ENCODE measurements around the gene LRPAP1.
"Not testable (repeated sequence)": the region's sequence is repeated elsewhere in the genome, so short reads cannot be mapped to it uniquely, and the experiment has no call there.

Gene LRPAP1

GRCh38 chr4:3573131-3573530, 40.9 kb upstream of the LRPAP1 start:
- Histone ChIP-seq H3K36me3 (no peaks in the 10 kb centered on the region), H3K27ac (no peak overlapping the region), H3K27me3 (peaks cover 4% of the 10 kb centered on the region), H3K4me3 (ENCODE audit: low read depth in 1 of 2, low read length in 1 of 2) (no peak overlapping the region), H3K9me3 (no peaks in the 10 kb centered on the region), H3K4me1 (ENCODE audit: control insufficient read depth in 1 of 2, insufficient read depth in 1 of 2, low read depth in 1 of 2, low read length in 1 of 2) (peaks cover 3 to 6% of the 10 kb centered on the region in 2 experiments)
- TF ChIP-seq CTCF (IDR thresholded peaks at IDR 0.05), result no peak

GRCh38 chr4:3572363-3572762, 40.1 kb upstream of the LRPAP1 start:
- Histone ChIP-seq H3K4me1 (ENCODE audit: control insufficient read depth in 1 of 2, insufficient read depth in 1 of 2, low read depth in 1 of 2, low read length in 1 of 2) (peaks cover 3 to 6% of the 10 kb centered on the region in 2 experiments), H3K27me3 (peaks cover 2% of the 10 kb centered on the region), H3K9me3 (no peaks in the 10 kb centered on the region), H3K27ac (no peak overlapping the region), H3K36me3 (no peaks in the 10 kb centered on the region), H3K4me3 (ENCODE audit: low read depth in 1 of 2, low read length in 1 of 2) (no peak overlapping the region)
- no peak for TF ChIP-seq CTCF (IDR thresholded peaks at IDR 0.05)

- no peaks in the 10 kb centered on the region for H3K27me3 ChIP-seq
- no peak for TF ChIP-seq CTCF (IDR thresholded peaks at IDR 0.05)
- H3K27ac ChIP-seq, result no peak overlapping the region
- no peak overlapping the region for H3K4me3 ChIP-seq (ENCODE audit: low read depth in 1 of 2, low read length in 1 of 2)
- no peaks in the 10 kb centered on the region for H3K36me3 ChIP-seq
- peaks cover 3 to 6% of the 10 kb centered on the region in 2 experiments for H3K4me1 ChIP-seq (ENCODE audit: control insufficient read depth in 1 of 2, insufficient read depth in 1 of 2, low read depth in 1 of 2, low read length in 1 of 2)
- H3K9me3 ChIP-seq, result no peaks in the 10 kb centered on the region
These were observed 39.7 kb upstream of the LRPAP1 start for GRCh38 chr4:3571921-3572320.

- not testable (repeated sequence) for H3K4me3 ChIP-seq (ENCODE audit: low read depth in 1 of 2, low read length in 1 of 2); H3K27ac ChIP-seq; H3K36me3 ChIP-seq; H3K9me3 ChIP-seq; H3K4me1 ChIP-seq (ENCODE audit: control insufficient read depth in 1 of 2, insufficient read depth in 1 of 2, low read depth in 1 of 2, low read length in 1 of 2); H3K27me3 ChIP-seq
These were observed 38.7 kb upstream of the LRPAP1 start for GRCh38 chr4:3570923-3571322.

GRCh38 chr4:3569611-3570010, 37.4 kb upstream of the LRPAP1 start:
- H3K27me3 ChIP-seq; H3K4me3 ChIP-seq (ENCODE audit: low read depth in 1 of 2, low read length in 1 of 2); H3K9me3 ChIP-seq; H3K27ac ChIP-seq; H3K36me3 ChIP-seq; H3K4me1 ChIP-seq (ENCODE audit: control insufficient read depth in 1 of 2, insufficient read depth in 1 of 2, low read depth in 1 of 2, low read length in 1 of 2): not testable (repeated sequence)

- not testable (repeated sequence) for H3K4me3 ChIP-seq (ENCODE audit: low read depth in 1 of 2, low read length in 1 of 2); H3K27me3 ChIP-seq; H3K4me1 ChIP-seq (ENCODE audit: control insufficient read depth in 1 of 2, insufficient read depth in 1 of 2, low read depth in 1 of 2, low read length in 1 of 2); H3K9me3 ChIP-seq; H3K27ac ChIP-seq; H3K36me3 ChIP-seq
These were observed 34.5 kb upstream of the LRPAP1 start for GRCh38 chr4:3566701-3567100.

GRCh38 chr4:3566301-3566700, 34.1 kb upstream of the LRPAP1 start:
- not testable (repeated sequence) for H3K4me3 ChIP-seq (ENCODE audit: low read depth in 1 of 2, low read length in 1 of 2); H3K4me1 ChIP-seq (ENCODE audit: control insufficient read depth in 1 of 2, insufficient read depth in 1 of 2, low read depth in 1 of 2, low read length in 1 of 2); H3K9me3 ChIP-seq; H3K36me3 ChIP-seq; H3K27ac ChIP-seq; H3K27me3 ChIP-seq

- not testable (repeated sequence) for H3K27ac ChIP-seq; H3K27me3 ChIP-seq; H3K36me3 ChIP-seq; H3K4me1 ChIP-seq (ENCODE audit: control insufficient read depth in 1 of 2, insufficient read depth in 1 of 2, low read depth in 1 of 2, low read length in 1 of 2); H3K4me3 ChIP-seq (ENCODE audit: low read depth in 1 of 2, low read length in 1 of 2); H3K9me3 ChIP-seq
These were observed 32.7 kb upstream of the LRPAP1 start for GRCh38 chr4:3564948-3565347.
